HG02610 (cell line): ENCODE data around the gene TRAPPC3.
"Not testable (repeated sequence)": the region's sequence is repeated elsewhere in the genome, so short reads cannot be mapped to it uniquely, and the experiment has no call there.

Experiments used
- ATAC-seq: cut with Tn5 transposase; IDR thresholded peaks from one replicate; pipeline ENCODE4 v1.9.1; 2021; ENCODE audit warnings: mild to moderate bottlenecking, moderate library complexity; ENCODE audit not compliant: unreplicated experiment

Gene TRAPPC3

DNA sequence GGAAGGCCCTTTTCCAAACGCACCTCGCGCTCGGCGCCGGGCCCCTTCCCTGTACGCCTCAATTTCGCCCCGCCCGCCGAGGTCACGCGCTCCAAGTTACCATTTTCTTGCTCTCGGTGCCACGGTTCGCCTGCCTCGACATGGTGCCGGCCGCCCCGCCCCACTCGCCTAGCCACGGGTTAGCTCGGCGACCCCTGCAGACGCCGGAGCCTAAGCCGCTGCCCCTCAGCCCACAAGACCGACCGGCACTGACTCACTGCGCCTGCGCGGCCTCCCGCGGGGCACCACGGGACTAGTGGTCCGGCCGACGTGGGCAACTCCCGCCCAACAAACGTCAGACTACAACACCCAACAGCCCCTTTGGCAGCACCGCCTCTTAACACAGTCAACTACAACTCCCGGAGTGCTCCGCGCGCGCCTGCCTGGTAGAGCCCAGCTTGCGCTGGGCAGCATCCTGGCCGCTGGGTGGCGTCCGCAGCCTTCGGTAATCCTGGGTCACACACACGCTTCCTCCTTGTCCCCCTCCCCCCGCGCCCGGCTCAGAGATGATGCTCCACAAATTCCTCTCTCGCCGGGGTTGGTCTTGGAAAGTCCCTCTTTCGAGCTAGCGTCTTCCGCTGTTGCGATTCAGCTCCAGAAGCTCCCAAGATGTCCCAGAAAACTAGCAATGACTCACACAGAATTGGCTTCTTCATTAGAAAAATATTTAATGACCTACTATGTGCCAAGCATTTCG lies at the start of gene TRAPPC3:
TSS of gene TRAPPC3 (minus strand) at position 250 of the 736 bp plus-strand sequence. CDS start at position 142, 108 bp downstream.
- ATAC-seq: peak; percentile 90

GRCh38 chr1:36198641-36199040 lies 49.4 kb upstream of the TRAPPC3 start:
- no peak for ATAC-seq

DNA sequence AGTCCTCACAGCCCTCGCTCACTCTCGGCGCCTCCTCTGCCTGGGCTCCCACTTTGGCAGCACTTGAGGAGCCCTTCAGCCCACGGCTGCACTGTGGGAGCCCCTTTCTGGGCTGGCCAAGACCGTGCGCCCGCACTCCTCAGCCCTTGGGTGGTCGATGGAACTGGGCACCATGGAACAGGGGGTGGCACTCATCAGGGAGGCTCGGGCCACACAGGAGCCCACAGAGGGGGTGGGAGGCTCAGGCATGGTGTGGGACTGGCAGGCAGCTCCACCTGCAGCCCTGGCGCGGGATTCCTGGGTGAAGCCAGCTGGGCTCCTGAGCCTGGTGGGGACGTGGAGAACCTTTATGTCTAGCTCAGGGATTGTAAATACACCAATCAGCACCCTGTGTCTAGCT lies 47.5 kb upstream of the TRAPPC3 start:
- ATAC-seq: not testable (repeated sequence)

DNA sequence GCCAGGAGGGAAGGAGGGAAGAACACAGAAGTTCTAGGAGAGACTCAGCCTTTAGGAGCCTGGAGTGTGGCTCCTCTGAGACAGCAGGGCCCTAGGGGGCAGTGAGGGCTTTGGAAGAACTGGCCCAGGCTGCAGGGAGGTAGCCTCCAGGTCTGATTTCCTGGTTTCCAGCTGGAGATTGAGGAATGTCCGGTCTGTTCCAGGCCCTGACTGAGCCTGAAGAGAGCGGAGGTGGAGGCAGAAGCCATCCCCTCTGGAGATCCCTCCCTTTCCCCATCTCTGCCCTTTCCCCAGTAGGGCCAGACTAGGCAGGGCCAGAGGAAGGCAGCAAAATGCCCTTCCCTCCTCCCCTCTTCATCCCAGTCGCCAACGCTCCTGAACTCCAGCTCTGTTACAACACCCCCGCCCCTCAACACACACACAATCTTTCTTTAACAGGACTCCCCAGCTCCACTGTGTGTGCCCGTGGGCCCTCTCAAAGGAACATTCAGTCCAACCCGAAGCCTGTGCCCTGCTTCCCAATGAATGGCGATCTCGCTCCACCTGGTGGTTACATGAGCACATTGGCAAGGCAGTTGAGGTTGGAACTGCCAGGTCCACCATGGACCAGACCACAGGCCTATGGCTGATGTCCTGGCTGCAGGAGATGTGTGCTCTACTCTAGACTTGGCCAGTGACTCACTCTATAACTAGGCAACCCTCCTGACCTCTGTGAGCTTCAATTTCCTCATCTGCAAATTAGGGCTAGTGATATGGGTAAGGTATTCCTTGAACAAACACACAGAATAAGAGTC lies 38.7 kb upstream of the TRAPPC3 start:
- peak; percentile 71 for ATAC-seq

- no peak for ATAC-seq
Observed at GRCh38 chr1:36183309-36183856, 34.1 kb upstream of the TRAPPC3 start.

GRCh38 chr1:36182734-36183133 lies 33.4 kb upstream of the TRAPPC3 start:
- no peak for ATAC-seq

- no peak for ATAC-seq
Observed at GRCh38 chr1:36179220-36179600, 29.9 kb upstream of the TRAPPC3 start.

- no peak for ATAC-seq
Observed at GRCh38 chr1:36178471-36179219, 29.4 kb upstream of the TRAPPC3 start.

GRCh38 chr1:36177589-36178431 lies 28.5 kb upstream of the TRAPPC3 start:
- no peak for ATAC-seq

- no peak for ATAC-seq
Observed at GRCh38 chr1:36176106-36176949, 27.0 kb upstream of the TRAPPC3 start.

DNA sequence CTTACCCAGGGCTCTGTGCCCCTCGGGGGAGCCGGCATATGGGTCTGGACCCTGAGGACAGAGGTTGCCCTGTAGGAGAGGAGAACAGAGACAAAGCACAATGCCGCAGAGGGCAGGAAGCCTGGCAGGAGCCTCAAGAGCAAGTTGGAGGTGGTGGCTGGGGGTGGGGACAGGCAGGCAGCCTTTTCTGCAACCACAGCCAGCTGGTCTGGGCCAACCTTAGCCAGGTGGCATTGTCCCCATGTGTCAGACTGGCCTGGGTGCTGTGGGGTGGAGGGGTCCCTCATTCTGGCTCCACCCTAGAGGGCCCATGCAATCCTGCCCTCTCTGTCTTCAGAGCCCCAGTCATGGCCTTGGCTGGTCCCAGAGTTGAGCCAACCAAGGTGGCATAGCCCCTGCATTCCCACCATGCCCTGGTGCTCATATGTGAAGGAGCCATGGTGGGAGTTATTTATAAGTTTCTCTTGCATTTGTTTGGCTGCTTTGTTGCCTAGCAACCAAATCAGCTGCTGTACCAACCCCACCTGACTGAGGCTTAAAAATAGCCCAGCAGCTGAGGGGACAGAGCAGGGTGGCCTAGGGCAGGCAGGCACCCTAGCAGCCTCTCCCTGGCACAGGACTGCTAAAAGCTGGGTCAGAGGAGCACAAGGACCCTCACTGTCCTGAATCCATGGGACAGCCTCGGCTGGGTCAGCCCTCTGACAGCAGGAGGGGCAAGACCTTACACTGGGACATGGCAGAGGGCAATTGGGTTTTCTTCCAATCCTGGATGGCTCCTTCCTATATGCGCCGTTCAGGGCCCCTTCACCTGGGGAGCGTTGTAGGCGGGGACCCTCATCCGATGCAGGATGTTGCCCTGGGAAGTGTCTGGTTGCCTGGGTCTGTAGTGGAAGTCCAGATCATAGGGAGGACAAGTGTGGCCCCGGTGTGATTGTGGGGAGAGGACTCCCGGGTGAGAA lies 26.1 kb upstream of the TRAPPC3 start:
- ATAC-seq: no peak

- ATAC-seq: no peak
Observed at GRCh38 chr1:36174713-36175112, 25.4 kb upstream of the TRAPPC3 start.

- no peak for ATAC-seq
Observed at GRCh38 chr1:36172983-36173382, 23.7 kb upstream of the TRAPPC3 start.

GRCh38 chr1:36172017-36172747 lies 22.9 kb upstream of the TRAPPC3 start:
- no peak for ATAC-seq

- no peak for ATAC-seq
Observed at GRCh38 chr1:36170643-36171412, 21.5 kb upstream of the TRAPPC3 start.

GRCh38 chr1:36168514-36168913 lies 19.2 kb upstream of the TRAPPC3 start:
- ATAC-seq: no peak
